ENCODE data around the gene ROR2.

GRCh38 chr9:91611582-91611981 lies 338.4 kb downstream of the ROR2 start:
- TF ChIP-seq, protein P1, sequence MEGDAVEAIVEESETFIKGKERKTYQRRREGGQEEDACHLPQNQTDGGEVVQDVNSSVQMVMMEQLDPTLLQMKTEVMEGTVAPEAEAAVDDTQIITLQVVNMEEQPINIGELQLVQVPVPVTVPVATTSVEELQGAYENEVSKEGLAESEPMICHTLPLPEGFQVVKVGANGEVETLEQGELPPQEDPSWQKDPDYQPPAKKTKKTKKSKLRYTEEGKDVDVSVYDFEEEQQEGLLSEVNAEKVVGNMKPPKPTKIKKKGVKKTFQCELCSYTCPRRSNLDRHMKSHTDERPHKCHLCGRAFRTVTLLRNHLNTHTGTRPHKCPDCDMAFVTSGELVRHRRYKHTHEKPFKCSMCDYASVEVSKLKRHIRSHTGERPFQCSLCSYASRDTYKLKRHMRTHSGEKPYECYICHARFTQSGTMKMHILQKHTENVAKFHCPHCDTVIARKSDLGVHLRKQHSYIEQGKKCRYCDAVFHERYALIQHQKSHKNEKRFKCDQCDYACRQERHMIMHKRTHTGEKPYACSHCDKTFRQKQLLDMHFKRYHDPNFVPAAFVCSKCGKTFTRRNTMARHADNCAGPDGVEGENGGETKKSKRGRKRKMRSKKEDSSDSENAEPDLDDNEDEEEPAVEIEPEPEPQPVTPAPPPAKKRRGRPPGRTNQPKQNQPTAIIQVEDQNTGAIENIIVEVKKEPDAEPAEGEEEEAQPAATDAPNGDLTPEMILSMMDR (IDR thresholded peaks at IDR 0.05): no peak
- TF ChIP-seq POLR2A (IDR thresholded peaks at IDR 0.05; ENCODE audit: low read depth): no peak
- no peak for TF ChIP-seq POLR2AphosphoS5 (IDR thresholded peaks at IDR 0.05)
- no peak for TF ChIP-seq EP300 (IDR thresholded peaks at IDR 0.05)
